HepG2 (cell line): ENCODE data around the gene RTCA. TPM values are rescaled to one million over a fixed set of nuclear protein-coding genes. Genes with fewer than 3 reads are reported as not detected.

ENCODE experiments used
- DR1 ChIP-seq: sonication (generic); formaldehyde crosslinking; IDR thresholded peaks from 2 replicates; pipeline ENCODE4 v1.8.0; 2021; ENCODE audit warnings: mild to moderate bottlenecking, missing genetic modification reagents, inconsistent platforms
- DRAP1 ChIP-seq: IDR thresholded peaks from 2 replicates; pipeline ENCODE4 v1.6.1; 2016; ENCODE audit warnings: missing genetic modification reagents, missing compliant biosample characterization
- KDM4B ChIP-seq: sonication (generic); formaldehyde crosslinking; IDR thresholded peaks from 2 replicates; pipeline ENCODE4 v1.4.0; 2020; ENCODE audit warnings: missing genetic modification reagents
- MTF1 ChIP-seq: sonication (generic); formaldehyde crosslinking; IDR thresholded peaks from 2 replicates; pipeline ENCODE4 v1.5.0; 2020; ENCODE audit warnings: missing genetic modification reagents
- PRDM4 ChIP-seq: sonication (generic); formaldehyde crosslinking; IDR thresholded peaks from 2 replicates; pipeline ENCODE4 v1.9.0; 2021; ENCODE audit warnings: missing genetic modification reagents, borderline replicate concordance
- RBM22 ChIP-seq: fragments of 200-400 bp; formaldehyde crosslinking; optimal IDR thresholded peaks from 2 replicates; pipeline ENCODE3; 2017; ENCODE audit warnings: mild to moderate bottlenecking, low read length, moderate library complexity
- TBX2 ChIP-seq: sonication (generic); formaldehyde crosslinking; IDR thresholded peaks from 2 replicates; pipeline ENCODE4 v1.5.0; 2020; ENCODE audit warnings: missing genetic modification reagents, mild to moderate bottlenecking, borderline replicate concordance
- ZFP37 ChIP-seq: sonication (generic); formaldehyde crosslinking; IDR thresholded peaks from 2 replicates; pipeline ENCODE4 v1.4.0; 2020; ENCODE audit warnings: missing genetic modification reagents, borderline replicate concordance
- ZNF205 ChIP-seq: IDR thresholded peaks from 2 replicates; pipeline ENCODE4 v1.6.1; 2018; ENCODE audit warnings: missing biosample characterization, missing genetic modification reagents
- ZNF720 ChIP-seq: sonication (generic); formaldehyde crosslinking; IDR thresholded peaks from 2 replicates; pipeline ENCODE4 v1.4.0; 2020; ENCODE audit warnings: missing genetic modification reagents
- polyA plus RNA-seq, 8 experiments: library from polyadenylated mRNA; depleted of rRNA in 3 of 8; stranded (reverse) in 7 of 8; unstranded in 1 of 8; fragments of >200 nt; fragmentation: Illumina TruSeq in 4 of 8; extraction: Trizol in 4 of 8; gene quantifications; 2 replicates each; pipeline versions ENCODE4 v1.2.1 to v1.2.3, GENCODE V29; 2011 to 2016; ENCODE audit warnings: low read depth in 4 of 8, missing spikeins in 1 of 8, mixed read lengths in 1 of 8; ENCODE audit not compliant: insufficient read depth in 1 of 8
- total RNA-seq, 5 experiments: library from RNA; depleted of rRNA; stranded (reverse); fragments of >200 nt; fragmentation: Illumina TruSeq; extraction: Trizol; gene quantifications; 2 replicates each; pipeline ENCODE4 v1.2.3, GENCODE V29; 2016; ENCODE audit warnings: low read depth in 1 of 5
- TF ChIP-seq, protein P1 (sequence below): sonication (generic); formaldehyde crosslinking; IDR thresholded peaks from 2 replicates; pipeline ENCODE4 v1.4.0; 2020; ENCODE audit warnings: missing genetic modification reagents, borderline replicate concordance
- TF ChIP-seq, protein P2 (sequence below): sonication (generic); formaldehyde crosslinking; IDR thresholded peaks from one replicate; pipeline ENCODE4 v1.5.1; 2020; ENCODE audit warnings: mild to moderate bottlenecking, missing genetic modification reagents; ENCODE audit errors: not compliant biosample characterization

RTCA gene
- total and polyA plus RNA-seq, 2 of the 13 experiments (the other 11 are each of a cell fraction or from before 2014, with no cell fraction given): 22.7 to 31.0 TPM

- TF ChIP-seq ZNF205 (CRISPR knock-in tag) (peak; percentile 91), TBX2 (CRISPR knock-in tag) (peak; percentile 24; the same call in 1 of the 2 replicates), DRAP1 (CRISPR knock-in tag) (peak; percentile 90), PRDM4 (CRISPR knock-in tag) (no peak), KDM4B (peak; percentile 27; the same call in 1 of the 2 replicates), ZNF720 (no peak), MTF1 (CRISPR knock-in tag) (no peak), RBM22 (no peak), DR1 (CRISPR knock-in tag) (peak; percentile 56; the same call in 1 of the 2 replicates), ZFP37 (CRISPR knock-in tag) (no peak)
- TF ChIP-seq, protein P1, sequence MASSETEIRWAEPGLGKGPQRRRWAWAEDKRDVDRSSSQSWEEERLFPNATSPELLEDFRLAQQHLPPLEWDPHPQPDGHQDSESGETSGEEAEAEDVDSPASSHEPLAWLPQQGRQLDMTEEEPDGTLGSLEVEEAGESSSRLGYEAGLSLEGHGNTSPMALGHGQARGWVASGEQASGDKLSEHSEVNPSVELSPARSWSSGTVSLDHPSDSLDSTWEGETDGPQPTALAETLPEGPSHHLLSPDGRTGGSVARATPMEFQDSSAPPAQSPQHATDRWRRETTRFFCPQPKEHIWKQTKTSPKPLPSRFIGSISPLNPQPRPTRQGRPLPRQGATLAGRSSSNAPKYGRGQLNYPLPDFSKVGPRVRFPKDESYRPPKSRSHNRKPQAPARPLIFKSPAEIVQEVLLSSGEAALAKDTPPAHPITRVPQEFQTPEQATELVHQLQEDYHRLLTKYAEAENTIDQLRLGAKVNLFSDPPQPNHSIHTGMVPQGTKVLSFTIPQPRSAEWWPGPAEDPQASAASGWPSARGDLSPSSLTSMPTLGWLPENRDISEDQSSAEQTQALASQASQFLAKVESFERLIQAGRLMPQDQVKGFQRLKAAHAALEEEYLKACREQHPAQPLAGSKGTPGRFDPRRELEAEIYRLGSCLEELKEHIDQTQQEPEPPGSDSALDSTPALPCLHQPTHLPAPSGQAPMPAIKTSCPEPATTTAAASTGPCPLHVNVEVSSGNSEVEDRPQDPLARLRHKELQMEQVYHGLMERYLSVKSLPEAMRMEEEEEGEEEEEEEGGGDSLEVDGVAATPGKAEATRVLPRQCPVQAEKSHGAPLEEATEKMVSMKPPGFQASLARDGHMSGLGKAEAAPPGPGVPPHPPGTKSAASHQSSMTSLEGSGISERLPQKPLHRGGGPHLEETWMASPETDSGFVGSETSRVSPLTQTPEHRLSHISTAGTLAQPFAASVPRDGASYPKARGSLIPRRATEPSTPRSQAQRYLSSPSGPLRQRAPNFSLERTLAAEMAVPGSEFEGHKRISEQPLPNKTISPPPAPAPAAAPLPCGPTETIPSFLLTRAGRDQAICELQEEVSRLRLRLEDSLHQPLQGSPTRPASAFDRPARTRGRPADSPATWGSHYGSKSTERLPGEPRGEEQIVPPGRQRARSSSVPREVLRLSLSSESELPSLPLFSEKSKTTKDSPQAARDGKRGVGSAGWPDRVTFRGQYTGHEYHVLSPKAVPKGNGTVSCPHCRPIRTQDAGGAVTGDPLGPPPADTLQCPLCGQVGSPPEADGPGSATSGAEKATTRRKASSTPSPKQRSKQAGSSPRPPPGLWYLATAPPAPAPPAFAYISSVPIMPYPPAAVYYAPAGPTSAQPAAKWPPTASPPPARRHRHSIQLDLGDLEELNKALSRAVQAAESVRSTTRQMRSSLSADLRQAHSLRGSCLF (CRISPR knock-in tag): no peak
- TF ChIP-seq, protein P2, sequence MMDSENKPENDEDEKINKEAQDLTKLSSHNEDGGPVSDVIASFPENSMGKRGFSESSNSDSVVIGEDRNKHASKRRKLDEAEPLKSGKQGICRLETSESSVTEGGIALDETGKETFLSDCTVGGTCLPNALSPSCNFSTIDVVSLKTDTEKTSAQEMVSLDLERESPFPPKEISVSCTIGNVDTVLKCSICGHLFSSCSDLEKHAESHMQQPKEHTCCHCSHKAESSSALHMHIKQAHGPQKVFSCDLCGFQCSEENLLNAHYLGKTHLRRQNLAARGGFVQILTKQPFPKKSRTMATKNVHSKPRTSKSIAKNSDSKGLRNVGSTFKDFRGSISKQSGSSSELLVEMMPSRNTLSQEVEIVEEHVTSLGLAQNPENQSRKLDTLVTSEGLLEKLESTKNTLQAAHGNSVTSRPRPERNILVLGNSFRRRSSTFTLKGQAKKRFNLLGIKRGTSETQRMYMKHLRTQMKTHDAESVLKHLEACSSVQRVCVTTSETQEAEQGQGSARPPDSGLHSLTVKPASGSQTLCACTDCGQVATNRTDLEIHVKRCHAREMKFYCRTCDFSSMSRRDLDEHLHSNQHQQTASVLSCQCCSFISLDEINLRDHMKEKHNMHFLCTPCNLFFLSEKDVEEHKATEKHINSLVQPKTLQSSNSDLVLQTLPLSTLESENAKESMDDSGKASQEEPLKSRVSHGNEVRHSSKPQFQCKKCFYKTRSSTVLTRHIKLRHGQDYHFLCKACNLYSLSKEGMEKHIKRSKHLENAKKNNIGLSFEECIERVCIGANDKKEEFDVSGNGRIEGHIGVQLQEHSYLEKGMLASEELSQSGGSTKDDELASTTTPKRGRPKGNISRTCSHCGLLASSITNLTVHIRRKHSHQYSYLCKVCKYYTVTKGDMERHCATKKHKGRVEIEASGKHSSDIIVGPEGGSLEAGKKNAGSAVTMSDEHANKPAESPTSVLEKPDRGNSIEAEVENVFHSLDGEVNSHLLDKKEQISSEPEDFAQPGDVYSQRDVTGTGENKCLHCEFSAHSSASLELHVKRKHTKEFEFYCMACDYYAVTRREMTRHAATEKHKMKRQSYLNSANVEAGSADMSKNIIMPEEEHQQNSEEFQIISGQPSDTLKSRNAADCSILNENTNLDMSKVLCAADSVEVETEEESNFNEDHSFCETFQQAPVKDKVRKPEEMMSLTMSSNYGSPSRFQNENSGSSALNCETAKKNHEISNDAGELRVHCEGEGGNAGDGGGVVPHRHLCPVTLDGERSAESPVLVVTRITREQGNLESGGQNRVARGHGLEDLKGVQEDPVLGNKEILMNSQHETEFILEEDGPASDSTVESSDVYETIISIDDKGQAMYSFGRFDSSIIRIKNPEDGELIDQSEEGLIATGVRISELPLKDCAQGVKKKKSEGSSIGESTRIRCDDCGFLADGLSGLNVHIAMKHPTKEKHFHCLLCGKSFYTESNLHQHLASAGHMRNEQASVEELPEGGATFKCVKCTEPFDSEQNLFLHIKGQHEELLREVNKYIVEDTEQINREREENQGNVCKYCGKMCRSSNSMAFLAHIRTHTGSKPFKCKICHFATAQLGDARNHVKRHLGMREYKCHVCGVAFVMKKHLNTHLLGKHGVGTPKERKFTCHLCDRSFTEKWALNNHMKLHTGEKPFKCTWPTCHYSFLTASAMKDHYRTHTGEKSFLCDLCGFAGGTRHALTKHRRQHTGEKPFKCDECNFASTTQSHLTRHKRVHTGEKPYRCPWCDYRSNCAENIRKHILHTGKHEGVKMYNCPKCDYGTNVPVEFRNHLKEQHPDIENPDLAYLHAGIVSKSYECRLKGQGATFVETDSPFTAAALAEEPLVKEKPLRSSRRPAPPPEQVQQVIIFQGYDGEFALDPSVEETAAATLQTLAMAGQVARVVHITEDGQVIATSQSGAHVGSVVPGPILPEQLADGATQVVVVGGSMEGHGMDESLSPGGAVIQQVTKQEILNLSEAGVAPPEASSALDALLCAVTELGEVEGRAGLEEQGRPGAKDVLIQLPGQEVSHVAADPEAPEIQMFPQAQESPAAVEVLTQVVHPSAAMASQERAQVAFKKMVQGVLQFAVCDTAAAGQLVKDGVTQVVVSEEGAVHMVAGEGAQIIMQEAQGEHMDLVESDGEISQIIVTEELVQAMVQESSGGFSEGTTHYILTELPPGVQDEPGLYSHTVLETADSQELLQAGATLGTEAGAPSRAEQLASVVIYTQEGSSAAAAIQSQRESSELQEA: peak; percentile 59
Observed at GRCh38 chr1:100249537-100250257, 16.3 kb upstream of the RTCA start, which contains the start of gene DBT (continued).
